ENCODE data around the gene PSMC5.
"Not testable (repeated sequence)": the region's sequence is repeated elsewhere in the genome, so short reads cannot be mapped to it uniquely, and the experiment has no call there.

Gene PSMC5

DNA sequence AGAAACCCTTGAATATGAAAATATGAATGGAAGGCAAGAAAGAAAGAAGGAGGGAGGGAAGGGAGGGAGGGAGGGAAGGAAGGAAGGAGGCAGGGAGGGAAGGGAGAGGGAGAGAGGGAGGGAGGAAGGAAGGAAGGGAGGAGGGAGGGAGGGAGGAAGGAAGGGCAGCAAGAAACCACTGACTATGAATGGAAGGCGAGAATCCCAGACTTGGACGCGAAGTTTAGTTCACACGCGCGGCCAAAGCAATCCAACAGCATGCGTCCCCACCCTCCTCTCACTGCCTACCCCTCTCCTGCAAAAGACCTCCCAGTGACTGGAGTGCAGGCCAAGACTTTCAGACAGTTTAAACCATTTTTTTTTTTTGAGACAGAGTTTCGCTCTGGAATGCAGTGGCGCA is 23.2 kb downstream of the PSMC5 start:
- TF ChIP-seq, protein P1, sequence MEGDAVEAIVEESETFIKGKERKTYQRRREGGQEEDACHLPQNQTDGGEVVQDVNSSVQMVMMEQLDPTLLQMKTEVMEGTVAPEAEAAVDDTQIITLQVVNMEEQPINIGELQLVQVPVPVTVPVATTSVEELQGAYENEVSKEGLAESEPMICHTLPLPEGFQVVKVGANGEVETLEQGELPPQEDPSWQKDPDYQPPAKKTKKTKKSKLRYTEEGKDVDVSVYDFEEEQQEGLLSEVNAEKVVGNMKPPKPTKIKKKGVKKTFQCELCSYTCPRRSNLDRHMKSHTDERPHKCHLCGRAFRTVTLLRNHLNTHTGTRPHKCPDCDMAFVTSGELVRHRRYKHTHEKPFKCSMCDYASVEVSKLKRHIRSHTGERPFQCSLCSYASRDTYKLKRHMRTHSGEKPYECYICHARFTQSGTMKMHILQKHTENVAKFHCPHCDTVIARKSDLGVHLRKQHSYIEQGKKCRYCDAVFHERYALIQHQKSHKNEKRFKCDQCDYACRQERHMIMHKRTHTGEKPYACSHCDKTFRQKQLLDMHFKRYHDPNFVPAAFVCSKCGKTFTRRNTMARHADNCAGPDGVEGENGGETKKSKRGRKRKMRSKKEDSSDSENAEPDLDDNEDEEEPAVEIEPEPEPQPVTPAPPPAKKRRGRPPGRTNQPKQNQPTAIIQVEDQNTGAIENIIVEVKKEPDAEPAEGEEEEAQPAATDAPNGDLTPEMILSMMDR (IDR thresholded peaks at IDR 0.05; ENCODE audit: low read depth, low read length, missing control alignments) = no peak
- DNase-seq (ENCODE audit: extremely low read depth, low read depth) = no peak
- H3K4me3 ChIP-seq (replicated peaks; ENCODE audit: low read depth, low read length) = no peak overlapping the region

DNA sequence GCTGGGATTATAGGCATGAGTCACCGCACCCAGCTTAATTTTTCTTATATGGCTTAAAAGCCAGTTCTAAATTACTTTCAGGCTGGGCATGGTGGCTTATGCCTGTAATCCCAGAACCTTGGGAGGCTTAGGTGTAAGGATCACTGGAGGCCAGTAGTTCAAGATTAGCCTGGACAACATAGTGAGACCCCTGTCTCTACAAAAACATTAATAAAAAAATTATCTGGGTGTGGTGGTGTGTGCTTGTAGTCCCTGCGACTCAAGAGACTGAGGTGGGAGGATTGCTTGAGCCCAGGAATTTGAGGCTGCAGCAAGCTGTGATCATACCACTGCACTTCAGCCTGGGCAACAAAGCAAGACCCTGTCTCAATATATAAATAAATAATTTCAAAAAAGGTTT is 26.0 kb downstream of the PSMC5 start:
- no peak for DNase-seq (ENCODE audit: extremely low read depth, low read depth)
- TF ChIP-seq, protein P1 (IDR thresholded peaks at IDR 0.05; ENCODE audit: low read depth, low read length, missing control alignments) = no peak
- no peak overlapping the region for H3K4me3 ChIP-seq (replicated peaks; ENCODE audit: low read depth, low read length)

DNA sequence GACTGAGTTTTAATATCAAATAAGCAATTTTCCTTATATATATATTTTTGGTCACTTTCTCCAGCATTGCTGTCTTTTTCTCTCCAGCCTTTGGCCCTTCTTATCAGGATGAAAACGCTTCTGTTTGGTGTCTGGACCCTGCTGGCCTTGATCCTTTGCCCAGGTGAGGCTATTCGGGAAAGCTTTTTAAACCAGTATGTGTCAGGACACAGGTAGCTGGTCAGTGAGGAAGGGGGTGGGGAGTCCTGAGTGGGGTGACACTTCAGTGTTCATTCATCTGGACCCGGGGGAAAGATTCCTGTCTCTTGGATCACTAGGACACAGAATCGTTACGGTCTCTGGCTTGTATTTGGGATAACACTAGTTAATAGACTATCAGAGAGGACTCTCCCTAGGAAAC is 27.5 kb downstream of the PSMC5 start:
- no peak overlapping the region for H3K4me3 ChIP-seq (replicated peaks; ENCODE audit: low read depth, low read length)
- no peak for DNase-seq (ENCODE audit: extremely low read depth, low read depth)
- TF ChIP-seq, protein P1 (IDR thresholded peaks at IDR 0.05; ENCODE audit: low read depth, low read length, missing control alignments) = no peak

DNA sequence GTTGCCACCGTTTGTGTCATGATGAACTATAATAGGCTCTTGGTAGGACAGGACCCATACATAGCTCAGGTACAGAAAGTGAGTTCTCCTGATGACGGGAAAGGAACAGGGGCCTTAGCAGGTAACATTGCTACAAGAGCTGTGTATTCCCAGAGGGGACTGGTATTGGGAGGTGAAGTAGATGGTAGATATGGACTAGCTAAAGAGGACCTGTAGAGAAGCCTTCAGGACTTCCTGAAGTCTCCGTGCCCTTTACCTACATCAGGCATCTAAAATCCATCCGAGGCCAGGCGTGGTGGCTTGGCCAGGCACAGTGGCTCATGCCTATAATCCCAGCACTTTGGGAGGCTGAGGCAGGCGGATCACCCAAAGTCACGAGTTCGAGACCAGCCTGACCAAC is 28.0 kb downstream of the PSMC5 start:
- TF ChIP-seq, protein P1 (IDR thresholded peaks at IDR 0.05; ENCODE audit: low read depth, low read length, missing control alignments) = no peak
- no peak overlapping the region for H3K4me3 ChIP-seq (replicated peaks; ENCODE audit: low read depth, low read length)
- DNase-seq (ENCODE audit: extremely low read depth, low read depth) = no peak

DNA sequence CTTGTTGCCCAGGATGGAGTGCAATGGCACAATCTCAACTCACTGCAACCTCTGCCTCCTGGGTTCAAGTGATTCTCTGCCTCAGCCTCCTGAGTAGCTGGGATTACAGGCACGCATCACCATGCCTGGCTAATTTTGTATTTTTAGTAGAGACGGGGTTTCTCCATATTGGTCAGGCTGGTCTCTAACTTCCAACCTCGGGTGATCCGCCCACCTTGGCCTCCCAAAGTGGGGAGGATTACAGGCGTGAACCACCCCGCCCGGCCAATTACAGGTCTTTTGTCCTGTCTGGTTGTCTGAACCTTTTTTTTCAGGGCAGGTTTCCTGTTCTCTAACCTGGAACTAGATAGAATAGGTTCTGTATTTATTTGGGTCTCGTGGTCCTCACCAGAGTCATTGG is 29.2 kb downstream of the PSMC5 start:
- DNase-seq (ENCODE audit: extremely low read depth, low read depth); H3K4me3 ChIP-seq (replicated peaks; ENCODE audit: low read depth, low read length): not testable (repeated sequence)

DNA sequence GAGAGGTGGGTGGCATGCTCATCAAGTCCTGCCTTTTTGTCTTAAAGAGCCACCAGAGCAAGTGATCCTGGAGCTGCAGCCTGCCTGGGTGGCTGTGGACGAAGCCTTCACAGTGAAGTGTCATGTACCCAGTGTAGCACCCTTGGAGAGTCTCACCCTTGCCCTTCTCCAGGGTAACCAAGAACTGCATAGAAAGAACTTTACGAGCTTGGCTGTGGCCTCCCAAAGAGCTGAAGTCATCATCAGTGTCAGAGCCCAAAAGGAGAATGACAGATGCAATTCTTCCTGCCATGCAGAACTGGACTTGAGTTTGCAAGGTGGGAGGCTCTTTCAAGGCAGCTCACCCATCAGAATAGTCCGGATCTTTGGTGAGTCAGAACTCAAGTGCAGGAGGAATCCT is 32.0 kb downstream of the PSMC5 start:
- H3K4me3 ChIP-seq (replicated peaks; ENCODE audit: low read depth, low read length) = no peak overlapping the region
- TF ChIP-seq, protein P1 (IDR thresholded peaks at IDR 0.05; ENCODE audit: low read depth, low read length, missing control alignments) = no peak
- DNase-seq (ENCODE audit: extremely low read depth, low read depth) = no peak

DNA sequence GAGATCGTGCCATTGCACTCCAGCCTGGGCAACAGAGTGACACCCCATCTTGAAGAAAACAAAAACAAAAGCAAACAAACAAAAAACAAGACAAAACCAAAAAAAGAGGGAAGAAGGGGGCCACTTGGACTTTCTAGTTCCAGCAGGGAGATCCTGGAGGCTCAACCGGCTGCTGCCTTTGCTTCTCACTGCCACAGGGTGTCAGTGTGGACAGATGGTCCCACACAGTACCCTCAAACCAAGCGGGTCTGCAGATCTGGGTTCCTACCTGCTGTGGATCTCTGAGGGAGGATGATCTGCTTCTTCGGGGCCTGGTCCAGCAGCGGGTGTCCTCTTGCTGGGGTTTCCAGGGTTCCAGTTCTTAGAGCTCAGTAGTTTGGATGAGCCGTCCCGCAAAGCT is 39.4 kb downstream of the PSMC5 start:
- not testable (repeated sequence) for H3K4me3 ChIP-seq (replicated peaks; ENCODE audit: low read depth, low read length)

DNA sequence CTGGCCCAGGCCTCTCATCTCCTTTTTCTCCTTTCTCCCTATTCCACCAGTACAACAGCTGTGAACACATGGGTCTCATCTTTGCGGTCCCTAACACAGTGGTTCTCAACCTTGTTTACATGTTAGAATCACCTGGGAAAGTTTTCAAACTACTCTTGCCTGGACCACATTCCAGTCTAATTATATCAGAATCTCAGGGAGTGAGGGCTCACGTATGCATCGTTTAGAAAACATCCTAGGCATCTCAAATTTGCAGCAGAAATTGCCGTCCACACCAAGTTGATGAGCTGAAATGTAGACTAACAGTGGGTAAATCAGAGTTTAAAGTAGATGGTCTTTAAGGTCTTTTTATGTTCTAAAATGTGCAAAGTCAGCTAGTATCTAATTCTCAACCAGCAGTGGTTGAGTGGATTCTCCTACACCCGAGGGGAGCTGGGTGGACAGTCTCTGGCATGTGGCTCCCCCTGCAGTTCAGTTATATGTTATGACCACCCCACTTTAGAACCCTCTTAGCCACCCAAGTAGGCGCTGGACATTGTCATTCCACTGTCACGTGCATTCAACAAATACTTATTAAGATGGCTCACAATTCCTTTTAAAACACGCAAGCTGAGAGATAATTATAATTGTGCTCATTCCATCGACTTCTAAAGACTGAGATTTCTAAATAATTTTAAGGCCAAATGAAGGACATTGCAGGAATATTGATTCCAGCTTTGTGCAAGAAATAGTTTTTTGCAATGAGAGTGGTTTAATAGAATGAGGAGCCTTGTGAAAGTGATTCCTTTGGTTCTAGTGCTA is 42.5 kb downstream of the PSMC5 start:
- not testable (repeated sequence) for DNase-seq (ENCODE audit: extremely low read depth, low read depth); H3K4me3 ChIP-seq (replicated peaks; ENCODE audit: low read depth, low read length)

More for the DNA sequence above, 39.4 kb downstream of the PSMC5 start:
- not testable (repeated sequence) for DNase-seq (ENCODE audit: extremely low read depth, low read depth)

DNA sequence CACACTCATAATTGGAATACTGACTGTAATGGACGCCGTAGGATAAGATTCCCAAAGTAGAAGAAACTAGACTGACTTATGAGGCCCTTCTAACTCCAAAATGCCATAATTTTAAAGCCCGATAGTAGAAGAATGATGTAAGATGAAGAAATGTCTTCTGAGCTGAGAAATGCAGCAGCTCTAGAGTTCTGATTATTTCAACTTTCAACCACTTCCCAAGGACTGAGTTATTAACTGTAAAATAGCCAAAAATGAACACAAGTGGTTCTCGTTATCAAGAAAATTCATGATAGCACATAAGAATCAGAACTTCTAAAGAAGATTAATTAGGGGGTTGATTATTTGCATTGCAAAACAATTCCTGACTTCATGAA is 43.0 kb downstream of the PSMC5 start:
- not testable (repeated sequence) for DNase-seq (ENCODE audit: extremely low read depth, low read depth)

DNA sequence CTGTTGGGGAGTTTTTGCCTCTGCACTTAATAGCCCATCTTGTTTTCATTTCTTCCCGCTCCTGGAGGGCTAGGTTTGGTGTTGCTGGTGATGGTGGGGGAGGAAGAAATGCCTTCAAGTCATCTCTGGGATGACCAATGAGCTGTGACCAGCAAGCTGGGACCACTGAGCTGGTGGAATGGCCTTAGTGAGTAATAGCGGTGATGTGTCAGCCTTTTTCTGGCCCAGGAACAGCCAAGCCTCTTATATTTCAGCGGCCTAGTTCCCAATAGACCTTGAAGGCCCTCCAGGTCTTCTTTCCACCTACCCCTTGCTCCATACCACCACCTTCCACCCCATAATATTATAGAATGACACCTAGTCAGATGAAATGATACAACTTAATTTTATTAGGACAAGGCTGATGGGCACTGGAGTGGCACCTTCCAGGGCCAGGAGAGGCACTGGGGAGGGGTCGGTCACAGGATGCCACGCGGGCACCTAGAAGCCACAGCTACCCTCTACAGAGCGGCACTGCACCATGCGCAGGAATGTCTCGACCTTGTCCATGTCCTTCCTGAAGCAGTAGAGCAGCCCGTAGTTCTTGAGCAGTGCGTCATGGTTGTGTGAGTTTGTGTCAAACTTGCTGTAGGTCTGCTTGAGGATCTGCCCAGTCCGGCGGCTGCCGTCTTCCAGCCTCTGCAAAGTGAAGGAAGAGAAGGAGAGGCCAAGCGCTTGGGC is 44.6 kb downstream of the PSMC5 start:
- not testable (repeated sequence) for H3K4me3 ChIP-seq (replicated peaks; ENCODE audit: low read depth, low read length); DNase-seq (ENCODE audit: extremely low read depth, low read depth)

More for the DNA sequence above, 43.0 kb downstream of the PSMC5 start:
- H3K4me3 ChIP-seq (replicated peaks; ENCODE audit: low read depth, low read length) = not testable (repeated sequence)

DNA sequence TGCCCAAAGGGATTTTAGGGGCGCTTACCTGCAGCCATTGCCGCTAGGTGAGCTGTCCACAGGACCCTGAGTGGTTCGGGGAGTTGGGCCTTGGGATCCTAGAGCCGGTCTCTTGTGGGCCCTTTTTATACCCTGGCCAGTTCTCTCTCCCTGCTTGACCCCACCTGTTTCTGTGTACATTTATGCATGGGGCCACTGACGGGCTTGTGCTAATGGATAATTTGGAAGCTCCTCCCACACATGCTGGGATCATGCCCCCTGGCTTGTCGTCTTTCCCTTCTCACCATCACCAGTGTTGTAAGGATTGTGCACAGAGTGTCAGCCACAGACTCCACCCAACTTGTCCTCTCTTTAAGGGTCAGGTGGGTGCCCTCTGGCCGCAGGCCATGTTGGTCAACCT is 46.3 kb downstream of the PSMC5 start, which contains the start of gene CSH2:
CSH2 (minus strand) TSS at position 101 of the 400 bp plus-strand sequence; CDS start at position 38, 63 bp downstream.
- not testable (repeated sequence) for H3K4me3 ChIP-seq (replicated peaks; ENCODE audit: low read depth, low read length); DNase-seq (ENCODE audit: extremely low read depth, low read depth)

DNA sequence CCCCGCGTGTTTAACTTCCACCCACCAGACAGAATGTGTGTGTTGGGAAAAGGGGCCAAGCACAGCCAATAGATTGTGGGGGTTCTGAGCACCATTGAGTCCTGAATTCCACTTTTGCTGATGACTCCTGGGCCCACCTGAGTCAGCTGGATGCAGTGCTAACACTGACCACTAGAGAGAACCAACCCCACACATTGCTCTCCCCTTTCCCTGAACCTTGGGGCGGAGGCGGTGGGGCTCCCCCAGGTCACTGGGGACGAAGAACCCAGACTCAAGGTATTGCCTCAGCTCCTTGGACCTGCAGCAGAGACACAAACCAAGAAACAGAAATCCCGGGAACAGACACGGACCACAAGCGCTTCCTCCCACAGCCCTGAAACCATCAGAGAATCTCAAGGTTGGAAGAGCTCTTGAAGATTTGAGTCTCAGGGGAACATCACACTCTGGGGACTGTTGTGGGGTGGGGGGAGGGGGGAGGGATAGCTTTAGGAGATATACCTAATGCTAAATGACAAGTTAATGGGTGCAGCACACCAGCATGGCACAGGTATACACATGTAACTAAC is 46.9 kb downstream of the PSMC5 start:
- not testable (repeated sequence) for DNase-seq (ENCODE audit: extremely low read depth, low read depth); H3K4me3 ChIP-seq (replicated peaks; ENCODE audit: low read depth, low read length)

All from HFF-Myc (cell line).